Epithelial cell of proximal tubule (primary cell): ENCODE data around the gene BPIFB6. TPM values are rescaled to one million over a fixed set of nuclear protein-coding genes. Genes with fewer than 3 reads are reported as not detected.

Source experiments
- DNase-seq: peaks from one replicate; pipeline ENCODE4 v3.0.0-alpha.2; 2011; ENCODE audit warnings: low read depth
- H3K4me3 ChIP-seq: 2 replicates; pipeline ENCODE4 v1.5.1; 2011; ENCODE audit warnings: low read depth, mild to moderate bottlenecking, low read length
- CTCF ChIP-seq: conservative IDR thresholded peaks from 2 replicates; pipeline ENCODE4 v1.5.1; 2012; ENCODE audit warnings: low read depth, mild to moderate bottlenecking, low read length
- total RNA-seq: library from RNA; depleted of rRNA; stranded (reverse); fragments of >200 nt; gene quantifications from 2 replicates; pipeline ENCODE4 v1.2.3, GENCODE V29; 2015

The BPIFB6 gene
- total RNA-seq, 1 donor from 2014 or later: not detected

DNA sequence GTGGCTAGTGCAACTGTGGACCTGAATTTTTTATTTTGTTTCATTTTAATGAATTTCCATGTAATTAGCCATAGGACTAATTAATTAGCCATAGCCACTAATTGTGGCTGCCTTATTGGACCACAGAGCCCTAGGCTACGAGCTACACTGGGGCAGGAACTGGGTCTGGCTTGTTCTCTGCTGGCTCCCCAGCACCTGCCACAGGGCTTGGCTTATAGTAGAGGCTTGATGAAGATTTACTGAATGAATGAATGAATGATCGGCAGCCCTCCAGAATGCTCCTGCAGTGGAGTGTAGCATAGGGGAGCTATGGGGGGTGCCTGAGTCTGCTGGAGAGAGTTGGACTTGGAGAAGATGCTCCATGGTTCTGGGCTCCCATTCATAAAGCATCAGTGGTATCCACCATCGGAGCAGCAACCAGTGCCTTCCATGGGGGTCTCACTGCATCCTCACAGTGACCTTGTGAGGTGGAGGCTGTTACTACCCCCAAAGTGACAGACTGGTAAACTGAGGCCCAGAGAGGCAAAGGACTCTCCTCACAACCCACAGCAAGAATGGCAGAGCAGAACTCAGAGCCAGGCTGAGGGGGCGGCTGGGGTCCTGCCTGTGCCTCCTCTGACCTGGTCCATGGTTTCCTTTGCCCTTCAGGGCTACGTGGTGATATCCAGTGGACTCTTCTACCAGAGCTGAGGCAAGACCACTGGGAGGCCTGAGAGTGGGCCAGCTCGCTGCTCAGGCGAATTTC lies 8.6 kb upstream of the BPIFB6 start:
- H3K4me3 ChIP-seq: no peak overlapping the region
- no peak for DNase-seq
- TF ChIP-seq CTCF: no peak

DNA sequence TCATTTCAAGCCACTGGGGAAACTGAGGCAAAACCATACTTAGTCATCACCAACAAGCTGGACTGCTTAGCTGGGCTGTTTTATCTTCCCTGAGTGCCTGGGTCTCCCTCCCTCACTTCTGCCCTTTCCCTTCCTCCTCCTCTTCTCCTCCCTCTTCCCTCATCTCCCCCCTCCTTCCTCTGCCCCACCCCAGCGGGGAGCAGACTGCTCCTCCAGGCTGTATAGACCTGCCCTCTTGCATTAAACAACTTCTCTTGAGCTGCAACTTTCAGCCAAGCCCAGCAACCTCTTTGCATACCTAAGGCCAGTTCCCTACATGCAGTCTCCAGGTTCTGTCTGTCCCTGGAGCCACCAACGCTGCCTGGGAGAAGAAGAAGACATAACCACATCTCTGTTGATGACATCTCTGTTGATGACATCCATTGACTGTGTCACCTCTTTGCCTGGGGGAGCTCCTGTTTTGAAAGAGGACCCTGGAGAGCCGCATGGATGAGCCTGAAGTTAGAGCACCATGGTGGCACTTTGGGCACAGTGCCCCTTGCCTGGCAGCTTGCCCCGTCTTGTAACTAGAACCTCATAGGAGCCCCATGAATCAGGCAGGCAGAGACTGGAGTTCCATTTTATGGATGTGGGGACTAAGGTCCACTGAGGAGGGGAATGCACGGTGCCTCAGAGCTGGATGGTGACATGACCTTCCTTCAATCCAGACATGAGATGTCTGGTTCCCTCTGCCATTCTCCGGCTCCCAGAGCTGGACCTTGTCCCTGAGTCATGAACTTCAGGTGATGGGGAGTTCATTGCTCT lies 7.8 kb upstream of the BPIFB6 start:
- H3K4me3 ChIP-seq: no peak overlapping the region
- DNase-seq: no peak
- TF ChIP-seq CTCF: no peak

- DNase-seq: no peak
- no peak for TF ChIP-seq CTCF
- no peak overlapping the region for H3K4me3 ChIP-seq
Observed at GRCh38 chr20:33024243-33024560, 7.2 kb upstream of the BPIFB6 start.

- DNase-seq: no peak
- TF ChIP-seq CTCF: no peak
- no peak overlapping the region for H3K4me3 ChIP-seq
Observed at GRCh38 chr20:33024609-33025317, 6.7 kb upstream of the BPIFB6 start.

- no peak for DNase-seq
- no peak for TF ChIP-seq CTCF
- no peak overlapping the region for H3K4me3 ChIP-seq
Observed at GRCh38 chr20:33025318-33025876, 6.1 kb upstream of the BPIFB6 start.

DNA sequence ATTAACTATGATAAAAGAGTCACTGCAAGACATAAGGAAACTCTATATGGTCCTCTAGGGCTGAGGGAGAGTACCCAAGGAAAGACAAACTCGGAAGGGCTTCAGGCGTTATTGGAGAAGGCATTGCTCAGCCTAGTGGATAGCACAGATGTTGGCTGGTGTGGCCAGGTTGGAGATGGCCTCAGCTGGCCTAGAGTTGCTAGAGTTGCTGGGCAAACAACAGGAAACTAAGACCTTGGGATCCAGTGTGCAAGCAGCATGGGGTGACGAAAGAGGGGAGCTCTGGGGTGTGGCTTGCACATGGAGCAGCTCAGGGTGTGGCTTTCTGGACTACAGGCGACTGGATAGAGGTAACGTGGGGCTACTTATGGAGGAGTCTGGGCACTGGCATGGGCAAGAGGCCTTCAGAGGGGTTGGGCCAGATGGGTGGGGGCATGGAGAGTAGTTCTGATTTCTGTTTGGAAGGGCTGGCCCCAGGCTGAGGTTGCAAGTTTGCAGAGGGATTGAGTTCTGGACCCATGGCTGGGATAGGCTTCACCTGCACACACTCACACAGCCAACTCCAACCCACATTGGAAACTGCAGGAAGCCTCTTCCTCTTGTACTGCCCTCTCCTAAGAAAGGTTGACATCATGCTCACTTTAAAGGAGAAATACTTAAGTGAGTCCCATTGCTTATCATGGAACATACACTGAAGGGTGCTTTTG lies 5.2 kb upstream of the BPIFB6 start:
- no peak for TF ChIP-seq CTCF
- no peak overlapping the region for H3K4me3 ChIP-seq
- DNase-seq: no peak
